HG02981 (cell line): Measurements from ENCODE around the gene IFNL1.
"Not testable (repeated sequence)": the region's sequence is repeated elsewhere in the genome, so short reads cannot be mapped to it uniquely, and the experiment has no call there.

Experiments
- ATAC-seq: cut with Tn5 transposase; IDR thresholded peaks from one replicate; pipeline ENCODE4 v1.9.1; 2021; ENCODE audit warnings: mild to moderate bottlenecking, moderate library complexity; ENCODE audit not compliant: unreplicated experiment

IFNL1 gene

DNA sequence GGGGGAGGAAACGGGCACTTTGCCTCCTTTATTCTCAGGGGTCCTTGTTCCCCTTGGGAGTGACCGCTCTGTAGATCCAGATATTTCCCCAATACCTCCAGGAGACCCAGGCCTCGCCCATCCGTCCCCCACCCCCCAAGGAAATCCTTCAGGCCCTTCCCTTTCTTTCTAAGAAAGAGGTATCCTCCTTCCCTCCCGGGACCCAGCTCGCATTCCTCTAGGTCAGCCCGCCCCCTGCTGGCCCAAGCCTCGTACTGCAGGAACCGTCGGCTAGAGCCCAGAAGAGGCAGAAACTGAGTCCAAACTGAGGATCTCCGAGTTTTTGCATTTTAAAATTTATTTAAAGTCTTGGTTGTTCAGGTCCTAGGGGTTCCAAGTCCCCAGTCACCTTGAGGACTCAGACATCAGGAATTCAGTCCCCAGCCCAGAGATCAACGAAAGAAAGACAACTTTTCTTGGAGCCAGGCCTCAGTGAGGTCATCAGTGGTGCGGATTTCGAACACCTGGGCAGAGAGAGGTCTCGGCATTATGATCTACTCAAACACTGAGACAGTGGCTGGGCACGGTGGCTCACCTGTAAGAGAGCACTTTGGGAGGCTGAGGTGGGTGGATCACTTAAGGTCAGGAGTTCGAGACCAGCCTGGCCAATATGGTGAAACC is 32.0 kb downstream of the IFNL1 start:
- no peak for ATAC-seq

DNA sequence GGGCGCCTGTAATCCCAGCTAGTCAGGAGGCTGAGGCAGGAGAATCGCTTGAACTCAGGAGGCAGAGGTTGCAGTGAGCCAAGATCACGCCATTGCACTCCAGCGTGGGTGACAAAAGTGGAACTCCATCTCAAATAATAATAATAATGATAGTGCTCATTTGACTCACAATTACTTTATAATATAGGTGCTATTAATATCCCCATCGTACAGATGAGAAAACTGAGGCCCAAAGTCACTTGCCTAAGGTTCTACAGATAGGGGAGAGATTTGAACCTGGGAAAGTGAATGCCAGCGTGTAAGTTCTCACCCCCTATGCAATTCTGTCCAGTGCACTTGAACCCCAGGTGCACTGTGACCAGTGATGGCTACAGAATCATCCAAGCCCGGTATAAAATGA is 33.7 kb downstream of the IFNL1 start:
- no peak for ATAC-seq

DNA sequence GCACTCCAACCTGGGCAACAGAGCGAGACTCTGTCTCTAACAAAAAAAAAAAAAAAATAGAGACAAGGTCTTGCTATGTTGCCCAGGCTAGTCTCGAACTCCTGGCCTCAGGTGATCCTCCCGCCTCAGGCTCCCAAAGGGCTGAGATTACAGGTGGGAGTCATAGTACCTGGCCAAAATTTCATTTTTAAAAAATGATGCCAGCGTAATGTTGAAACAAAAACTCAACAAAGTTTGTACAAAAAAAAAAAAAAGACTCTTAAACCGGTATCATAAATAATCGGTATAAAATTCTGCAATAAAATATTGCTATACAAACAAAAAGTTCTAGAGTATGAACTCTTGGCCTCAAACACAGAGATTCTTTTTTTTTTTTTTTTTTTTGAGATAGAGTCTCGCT is 36.1 kb downstream of the IFNL1 start:
- no peak for ATAC-seq

DNA sequence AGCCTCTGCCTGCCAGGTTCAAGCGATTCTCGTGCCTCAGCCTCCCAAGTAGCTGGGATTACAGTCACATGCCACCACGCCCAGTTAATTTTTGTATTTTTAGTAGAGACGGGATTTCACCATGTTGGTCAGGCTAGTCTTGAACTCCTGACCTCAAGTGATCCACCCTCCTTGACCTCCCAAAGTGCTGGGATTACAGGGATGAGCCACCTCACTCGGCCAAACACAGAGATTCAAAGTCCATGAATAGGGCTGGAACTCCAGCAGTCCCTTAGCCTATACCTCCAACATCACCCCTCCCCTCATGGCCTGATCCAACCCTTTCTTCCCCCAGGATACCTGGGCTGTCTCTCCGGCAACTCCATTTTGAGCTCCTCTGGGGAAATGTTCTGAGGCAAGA is 36.5 kb downstream of the IFNL1 start:
- ATAC-seq: not testable (repeated sequence)

DNA sequence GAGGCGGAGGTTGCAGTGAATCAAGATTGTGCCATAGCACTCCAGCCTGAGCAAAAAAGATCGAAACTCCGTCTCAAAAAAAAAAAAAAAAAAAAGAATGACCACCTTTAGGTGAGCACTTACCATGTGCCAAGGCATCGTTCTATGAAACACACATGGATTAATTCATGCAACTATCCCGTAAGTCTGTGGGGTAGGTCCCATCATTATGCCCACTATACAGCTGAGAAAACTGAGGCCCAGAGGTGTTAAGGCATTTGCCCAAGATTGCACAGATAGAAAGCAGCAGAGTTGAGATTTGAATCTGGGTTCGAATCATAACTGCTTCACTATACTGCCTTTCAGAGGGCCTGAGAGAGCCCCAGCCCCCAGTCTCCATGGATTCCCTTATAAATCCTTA is 37.3 kb downstream of the IFNL1 start:
- ATAC-seq: no peak

DNA sequence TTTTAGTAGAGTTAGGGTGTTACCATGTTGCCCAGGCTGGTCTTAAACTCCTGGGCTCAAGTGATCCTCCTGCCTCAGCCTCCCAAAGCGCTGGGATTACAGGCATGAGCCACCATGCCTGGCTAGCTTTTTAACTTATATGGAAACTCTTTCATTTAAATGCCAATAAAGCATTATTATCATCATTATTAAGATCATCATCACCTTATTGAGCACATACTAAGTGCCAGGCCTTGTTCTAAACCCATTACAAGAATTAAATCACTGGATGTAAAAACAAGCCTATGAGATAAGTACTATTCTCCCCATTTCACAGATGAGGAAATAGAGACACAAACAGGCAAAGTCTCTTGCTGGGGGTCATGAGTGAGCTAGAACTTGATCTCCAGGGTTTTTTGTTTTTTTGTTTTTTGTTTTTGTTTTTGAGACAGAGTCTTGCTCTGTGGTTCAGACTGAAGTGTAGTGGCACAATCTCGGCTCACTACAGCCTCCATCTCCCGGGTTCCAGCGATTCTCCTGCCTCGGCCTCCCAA is 38.3 kb downstream of the IFNL1 start:
- no peak for ATAC-seq

DNA sequence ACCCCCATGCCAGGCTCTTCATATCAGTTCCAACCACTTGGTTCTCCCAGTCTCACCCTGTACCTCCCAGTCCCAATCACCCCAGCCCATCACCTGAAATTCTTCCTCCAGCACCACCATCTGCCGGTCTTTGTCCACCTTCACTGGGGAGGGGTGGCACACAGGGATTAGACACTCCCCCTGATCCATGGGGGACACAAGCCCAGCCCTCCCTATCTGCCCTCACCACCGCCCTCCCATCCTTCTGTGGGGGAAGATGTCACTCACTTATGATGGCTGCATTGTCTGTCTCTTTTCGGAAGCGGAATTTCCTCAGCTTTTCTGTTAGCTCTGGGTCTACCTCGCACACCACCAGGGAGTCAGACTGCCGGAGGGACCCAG is 39.0 kb downstream of the IFNL1 start:
- ATAC-seq: peak; percentile 16

DNA sequence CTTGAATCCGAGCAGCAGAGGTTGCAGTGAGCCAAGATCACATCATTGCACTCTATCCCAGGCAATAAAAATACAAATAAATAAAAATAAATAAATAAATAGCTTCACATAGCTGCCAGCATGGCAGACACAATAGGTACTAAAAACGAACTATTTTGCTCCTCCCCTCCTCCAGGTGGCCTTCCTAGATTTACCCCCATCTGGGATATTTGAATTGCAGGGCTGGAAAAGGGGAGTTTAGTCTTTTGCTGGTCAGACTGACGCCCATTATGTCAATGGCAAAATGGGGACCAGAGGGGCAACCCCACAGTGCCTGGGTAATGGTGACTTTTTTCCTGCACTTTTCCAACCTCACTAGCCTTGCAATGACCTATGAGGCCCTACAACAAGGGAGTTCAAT is 40.3 kb downstream of the IFNL1 start:
- ATAC-seq: no peak

DNA sequence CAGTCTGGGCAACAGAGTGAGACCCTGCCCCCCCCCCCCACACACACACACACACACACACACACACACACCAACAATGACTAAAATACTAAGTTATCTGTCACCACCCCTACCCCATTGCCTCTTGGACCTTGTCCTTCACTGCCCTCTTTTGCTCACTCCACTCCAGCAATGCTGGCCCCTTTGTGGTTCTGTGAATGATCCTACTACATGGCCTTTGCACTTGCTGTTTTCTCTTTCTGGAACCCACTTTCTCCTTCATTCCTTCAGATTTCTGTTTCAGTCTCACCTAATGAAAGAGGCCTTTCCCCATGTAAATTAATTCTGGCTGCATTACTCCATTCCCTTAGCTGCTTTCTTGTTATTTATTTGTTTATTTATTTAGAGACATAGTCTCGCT is 43.5 kb downstream of the IFNL1 start:
- no peak for ATAC-seq

DNA sequence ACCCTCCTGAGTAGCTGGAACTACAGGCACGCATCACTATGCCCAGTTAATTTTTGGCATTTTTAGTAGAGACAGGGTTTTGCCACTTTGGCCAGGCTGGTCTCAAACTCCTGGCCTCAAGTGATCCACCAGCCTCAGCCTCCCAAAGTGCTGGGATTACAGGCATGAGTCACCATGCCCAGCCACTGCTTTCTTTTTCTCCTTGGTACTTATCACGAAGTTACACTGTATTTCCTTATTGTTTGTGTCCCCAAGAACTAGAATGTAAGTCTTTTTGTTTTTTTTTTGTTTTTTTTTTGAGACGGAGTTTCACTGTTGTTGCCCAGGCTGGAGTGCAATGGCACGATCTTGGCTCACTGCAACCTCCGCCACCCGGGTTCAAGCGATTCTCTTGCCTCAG is 43.9 kb downstream of the IFNL1 start:
- not testable (repeated sequence) for ATAC-seq

DNA sequence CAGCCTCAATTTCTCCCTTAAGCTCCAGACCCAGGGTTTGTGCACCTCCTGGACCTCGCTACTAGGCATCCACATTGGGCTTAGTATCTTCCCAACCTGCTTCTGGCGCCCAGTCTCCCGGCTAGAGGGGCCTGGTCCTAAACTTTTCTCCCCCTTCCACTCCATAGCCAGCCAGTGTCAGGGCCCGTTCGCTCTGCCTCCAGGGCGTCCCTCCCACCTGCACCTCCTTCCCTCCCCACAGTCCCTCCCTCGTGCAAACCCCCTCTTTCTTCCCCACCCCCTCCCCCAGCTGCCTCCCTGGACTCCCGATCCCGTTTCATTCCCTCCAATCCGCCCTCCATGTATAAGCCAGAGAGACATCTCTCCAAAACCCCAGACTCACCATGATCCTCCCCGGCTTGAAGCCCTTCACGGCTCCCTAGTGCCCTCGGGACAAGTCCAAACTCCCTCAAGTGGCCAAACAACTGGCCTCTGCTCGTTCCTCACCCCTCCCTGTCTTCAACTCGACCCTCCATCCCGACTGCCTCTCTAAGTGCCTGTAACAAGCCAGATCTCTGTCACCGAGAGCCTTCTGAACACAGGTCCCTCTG is 45.0 kb downstream of the IFNL1 start:
- ATAC-seq: no peak

DNA sequence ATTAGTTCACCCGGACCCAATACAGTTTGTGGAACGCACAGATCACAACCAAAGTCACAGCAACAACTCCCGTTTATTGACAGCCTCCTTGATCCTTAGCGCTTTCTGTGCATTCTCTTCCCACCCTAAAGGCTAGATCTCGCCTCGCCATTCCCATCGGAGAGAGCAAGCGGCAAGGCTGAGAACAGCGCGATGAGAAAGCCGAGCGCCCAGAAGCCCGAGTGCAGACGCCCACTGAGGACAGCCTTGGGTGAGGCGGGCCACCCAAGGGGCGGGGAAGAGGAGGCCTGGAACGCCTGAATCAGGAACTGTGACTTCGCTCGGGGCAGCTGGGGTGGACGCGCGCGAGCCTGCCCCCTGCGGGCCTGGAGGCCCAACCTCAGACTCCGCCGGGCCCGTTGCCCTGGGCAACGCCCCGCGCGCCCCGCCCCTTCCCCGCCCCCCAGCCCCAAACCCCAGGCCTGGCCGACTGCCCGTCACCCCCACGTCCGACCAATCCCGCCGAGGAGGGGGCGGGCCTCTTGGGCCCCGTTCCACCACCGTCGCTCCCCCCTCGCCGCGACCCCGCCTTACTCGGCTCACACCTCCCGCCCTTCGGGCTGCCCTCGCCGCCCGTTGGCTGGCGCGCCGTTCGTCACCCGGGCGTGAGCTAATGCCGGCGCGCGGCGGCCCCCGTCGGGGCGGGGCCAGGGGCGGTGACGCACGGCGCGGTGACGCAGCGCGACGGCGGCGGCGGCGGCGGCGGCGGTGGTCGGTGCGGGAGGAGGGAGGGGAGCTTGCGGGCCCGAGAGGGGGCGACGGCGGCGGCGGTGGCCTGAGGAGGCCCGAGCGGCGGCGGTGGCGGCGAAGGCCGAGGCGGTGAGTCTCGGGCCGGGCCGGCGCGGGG is 45.8 kb downstream of the IFNL1 start, which contains the start of gene SAMD4B:
Gene SAMD4B (plus strand): TSS at position 703 of the 886 bp plus-strand sequence. CDS start 14,473 bp downstream, outside the sequence.
- peak; percentile 86 for ATAC-seq

DNA sequence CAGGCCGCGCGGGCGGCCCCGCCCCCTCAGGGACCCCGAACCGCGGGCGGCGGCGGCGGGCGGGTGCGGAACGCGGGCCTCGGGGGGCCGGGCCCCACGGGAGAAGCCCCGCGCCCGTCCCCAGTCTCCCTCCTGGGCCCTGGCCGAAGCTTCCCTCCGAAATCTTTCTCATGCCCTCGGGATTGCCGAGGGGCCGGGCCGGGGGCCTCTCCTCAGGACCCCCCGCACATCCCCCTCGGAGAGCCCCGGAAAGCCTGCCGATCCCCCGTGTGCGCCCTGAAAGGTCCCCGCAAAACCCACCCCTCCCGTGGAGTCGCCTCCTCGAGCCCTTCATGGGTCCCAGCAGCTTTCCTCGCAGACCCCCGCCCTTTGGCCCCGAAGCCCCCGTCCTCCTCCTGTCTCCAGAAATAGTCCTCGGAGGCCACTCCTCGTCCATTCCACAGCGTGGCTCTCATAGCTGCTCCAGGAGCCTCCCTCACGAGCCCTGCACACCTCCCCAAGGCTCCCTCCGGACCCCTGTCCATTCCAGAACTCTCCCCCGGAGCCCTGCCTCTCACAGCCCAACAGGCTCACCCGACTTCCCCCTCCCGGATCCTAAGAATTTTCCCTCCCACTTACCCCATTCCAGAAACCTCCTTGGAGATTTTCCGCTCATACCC is 46.6 kb downstream of the IFNL1 start:
- ATAC-seq: no peak

DNA sequence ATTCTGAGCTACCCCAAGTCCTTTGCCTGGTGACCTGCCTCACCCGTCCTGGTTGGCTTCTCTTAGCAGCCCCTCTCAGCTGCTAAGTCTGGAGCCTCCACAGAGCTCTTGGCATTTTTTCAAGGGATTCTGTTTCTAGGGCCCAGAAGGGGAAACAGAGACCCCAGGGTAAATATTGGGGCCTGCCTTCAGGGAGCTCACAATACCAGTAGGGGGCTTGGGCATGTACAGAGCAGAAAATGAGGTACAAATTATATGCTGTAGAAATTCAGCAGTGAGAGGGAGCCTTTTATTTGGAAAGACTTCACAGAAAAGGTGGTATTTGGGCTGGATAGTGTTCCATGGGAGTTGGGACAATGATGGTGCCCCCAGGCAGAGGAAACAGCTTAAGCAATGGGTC is 49.7 kb downstream of the IFNL1 start:
- no peak for ATAC-seq

DNA sequence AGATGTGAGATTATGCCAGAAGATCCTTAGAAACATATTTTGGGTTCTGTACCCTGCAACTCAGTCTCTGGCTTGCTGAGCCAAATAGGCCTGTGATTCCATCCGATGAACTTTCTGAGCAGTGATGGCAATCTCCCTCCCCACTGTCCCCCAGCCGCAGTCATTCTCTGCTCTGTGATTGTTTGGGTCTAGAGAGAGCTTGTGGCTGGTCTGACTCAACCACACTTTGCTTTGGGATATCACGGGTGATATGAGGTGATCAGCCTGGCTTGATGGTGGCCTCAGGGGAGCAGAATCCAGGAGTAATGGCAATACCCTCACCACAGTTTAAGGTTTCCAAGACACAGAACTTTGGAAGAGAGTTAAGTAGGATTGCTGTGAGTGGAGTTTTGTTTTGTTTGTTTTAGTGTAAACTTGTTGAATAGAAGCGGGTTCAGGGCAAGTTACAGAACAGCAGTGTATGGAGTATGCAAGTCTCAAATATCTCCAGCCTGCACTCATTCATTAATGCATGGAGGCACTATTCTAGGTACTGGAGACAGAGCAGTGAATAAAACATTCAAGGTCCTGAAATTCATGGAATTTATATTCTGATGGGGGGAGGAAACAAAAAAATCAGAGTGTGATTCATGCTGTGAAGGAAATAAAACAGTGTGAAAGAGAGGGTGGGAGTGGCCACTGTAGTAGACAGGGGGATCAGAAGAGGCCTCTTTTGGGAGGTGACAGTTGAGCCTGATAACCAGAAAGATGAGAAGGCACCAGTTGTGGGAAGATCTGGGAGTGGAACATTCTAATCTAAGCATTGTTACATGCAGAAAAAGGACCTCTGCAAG is 51.3 kb downstream of the IFNL1 start:
- no peak for ATAC-seq
